OCI-LY1 (cell line): ENCODE data around the gene EML1.

Source experiments
- H2AFZ ChIP-seq: fragments of 200-600 bp; sonication (generic), shearing (Covaris generic); 2 replicates; pipeline ENCODE4 v1.6.0; 2014; ENCODE audit warnings: antibody characterized with exemption, mild to moderate bottlenecking, low read length
- H3F3A ChIP-seq: fragments of 200-600 bp; sonication (generic), shearing (Covaris generic); 2 replicates; pipeline ENCODE4 v1.6.0; 2014; ENCODE audit warnings: mild to moderate bottlenecking, antibody characterized with exemption, low read length, moderate library complexity; ENCODE audit not compliant: insufficient read depth
- H3K27ac ChIP-seq: fragments of 200-600 bp; sonication (generic); 2 replicates; pipeline ENCODE4 v1.5.1; 2014; ENCODE audit warnings: low read length, mixed run types, mild to moderate bottlenecking, low read depth; ENCODE audit not compliant: poor library complexity, severe bottlenecking
- H3K27me3 ChIP-seq: fragments of 200-600 bp; sonication (generic); 2 replicates; pipeline ENCODE4 v1.6.0; 2014; ENCODE audit warnings: antibody characterized with exemption, mild to moderate bottlenecking, low read length, moderate library complexity; ENCODE audit not compliant: insufficient read depth
- H3K36me3 ChIP-seq: fragments of 200-600 bp; sonication (generic); 2 replicates; pipeline ENCODE4 v1.6.1; 2014; ENCODE audit warnings: mild to moderate bottlenecking, antibody characterized with exemption, low read length, moderate library complexity, mixed read lengths; ENCODE audit not compliant: insufficient read depth
- H3K4me1 ChIP-seq: fragments of 200-600 bp; sonication (generic); 2 replicates; pipeline ENCODE4 v1.5.1; 2014; ENCODE audit warnings: mild to moderate bottlenecking, low read length, moderate library complexity; ENCODE audit not compliant: insufficient read depth, severe bottlenecking
- H3K4me2 ChIP-seq: fragments of 200-600 bp; sonication (generic), shearing (Covaris generic); 2 replicates; pipeline ENCODE4 v1.6.1; 2014; ENCODE audit warnings: low read length
- H3K4me3 ChIP-seq: fragments of 200-600 bp; sonication (generic); 2 replicates; pipeline ENCODE4 v1.5.1; 2014; ENCODE audit warnings: low read length, low read depth, mild to moderate bottlenecking, mixed read lengths; ENCODE audit not compliant: poor library complexity, severe bottlenecking
- H3K79me2 ChIP-seq: fragments of 200-600 bp; shearing (Covaris generic); 2 replicates; pipeline ENCODE4 v1.6.1; 2016; ENCODE audit warnings: mixed run types, low read length, mixed read lengths; ENCODE audit not compliant: insufficient read depth
- H3K9ac ChIP-seq: fragments of 200-600 bp; sonication (generic), shearing (Covaris generic); 2 replicates; pipeline ENCODE4 v1.6.1; 2014; ENCODE audit warnings: mild to moderate bottlenecking, low read length, mixed read lengths
- H3K9me2 ChIP-seq: fragments of 200-600 bp; sonication (generic), shearing (Covaris generic); 2 replicates; pipeline ENCODE4 v1.6.1; 2014; ENCODE audit warnings: low read depth, mild to moderate bottlenecking, low read length, mixed read lengths
- H3K9me3 ChIP-seq: fragments of 200-600 bp; shearing (Covaris generic); 2 replicates; pipeline ENCODE4 v1.6.1; 2014; ENCODE audit warnings: low read length, mixed read lengths
- H4K20me1 ChIP-seq: fragments of 200-600 bp; sonication (generic), shearing (Covaris generic); 2 replicates; pipeline ENCODE4 v1.6.0; 2016; ENCODE audit warnings: mild to moderate bottlenecking, low read length; ENCODE audit not compliant: insufficient read depth
- CTCF ChIP-seq: fragments of 200-600 bp; sonication (generic), shearing (Covaris generic); IDR thresholded peaks from 2 replicates; pipeline ENCODE4 v1.5.1; 2017; ENCODE audit warnings: mild to moderate bottlenecking, antibody characterized with exemption, low read length, moderate library complexity, mixed read lengths
- EZH2 ChIP-seq: fragments of 200-600 bp; sonication (generic), shearing (Covaris generic); IDR thresholded peaks from 2 replicates; pipeline ENCODE4 v1.8.0; 2017; ENCODE audit warnings: borderline replicate concordance, mixed run types, mild to moderate bottlenecking, antibody characterized with exemption, low read length, moderate library complexity, mixed read lengths

The EML1 gene

DNA sequence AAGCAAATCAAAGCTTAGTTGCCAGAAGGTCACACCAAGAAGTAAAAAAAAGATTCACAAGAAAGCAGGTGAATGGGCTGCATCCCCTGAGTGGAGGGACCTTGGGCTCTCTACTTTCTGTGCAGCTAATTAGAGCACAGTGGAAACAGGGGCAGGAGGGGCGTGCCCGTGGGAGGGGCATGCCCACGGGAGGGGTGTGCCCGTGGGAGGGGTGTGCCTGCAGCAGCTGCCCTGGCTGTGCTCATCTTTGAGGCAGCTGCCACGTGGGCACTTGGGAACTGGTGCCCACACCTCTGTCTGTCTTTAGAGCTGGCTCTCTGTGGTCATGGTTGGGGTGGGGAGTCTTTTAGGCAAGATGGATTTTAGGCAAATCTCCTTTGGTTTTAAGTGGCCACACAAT lies 60.0 kb downstream of the EML1 start:
- TF ChIP-seq CTCF (no peak), EZH2 (no peak)
- Histone ChIP-seq H3K4me2 (no peak overlapping the region), H3K4me1 (no peaks in the 10 kb centered on the region), H3K27me3 (no peaks in the 10 kb centered on the region), H3K27ac (no peak overlapping the region), H3K36me3 (no peaks in the 10 kb centered on the region), H3K9ac (no peak overlapping the region), H3K9me3 (no peaks in the 10 kb centered on the region), H3K79me2 (no peaks in the 10 kb centered on the region), H2AFZ (no peak overlapping the region), H4K20me1 (no peaks in the 10 kb centered on the region), H3K4me3 (no peak overlapping the region), H3F3A (no peaks in the 10 kb centered on the region), H3K9me2 (no peaks in the 10 kb centered on the region)

GRCh38 chr14:99854831-99855230 lies 61.6 kb downstream of the EML1 start:
- Histone ChIP-seq H3K9ac (no peak overlapping the region), H4K20me1 (no peaks in the 10 kb centered on the region), H2AFZ (no peak overlapping the region), H3K27me3 (no peaks in the 10 kb centered on the region), H3K79me2 (no peaks in the 10 kb centered on the region), H3K9me3 (no peaks in the 10 kb centered on the region), H3K4me2 (no peak overlapping the region), H3K9me2 (no peaks in the 10 kb centered on the region), H3K4me1 (no peaks in the 10 kb centered on the region), H3K4me3 (no peak overlapping the region), H3K36me3 (no peaks in the 10 kb centered on the region), H3K27ac (no peak overlapping the region), H3F3A (no peaks in the 10 kb centered on the region)
- TF ChIP-seq CTCF, result no peak
- TF ChIP-seq EZH2, result no peak

DNA sequence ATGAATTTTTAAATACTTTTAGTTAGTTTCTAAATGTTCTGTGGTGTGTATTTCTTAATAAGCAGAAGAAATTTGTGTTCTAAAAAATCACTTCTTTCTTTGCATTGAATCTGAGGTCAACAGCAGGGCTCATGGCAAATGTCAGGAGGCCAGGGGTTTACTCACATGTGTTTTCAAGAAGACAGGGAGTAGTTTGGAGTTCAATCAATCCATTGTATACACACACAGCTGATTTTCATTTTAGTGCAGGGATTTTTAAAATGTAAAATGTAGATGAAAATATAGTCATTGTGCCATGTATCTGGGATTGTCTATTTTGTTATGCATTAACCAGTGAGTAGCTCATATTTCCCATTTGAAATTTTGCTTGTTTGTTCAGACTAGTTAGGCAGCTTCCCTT lies 62.1 kb downstream of the EML1 start:
- no peaks in the 10 kb centered on the region for H3K36me3 ChIP-seq
- H3K27ac ChIP-seq, result no peak overlapping the region
- H3K9me2 ChIP-seq, result no peaks in the 10 kb centered on the region
- H3K4me2 ChIP-seq, result no peak overlapping the region
- H3K4me1 ChIP-seq, result no peaks in the 10 kb centered on the region
- H3K9ac ChIP-seq, result no peak overlapping the region
- H4K20me1 ChIP-seq, result no peaks in the 10 kb centered on the region
- H3K9me3 ChIP-seq, result no peaks in the 10 kb centered on the region
- no peak overlapping the region for H3K4me3 ChIP-seq
- H2AFZ ChIP-seq, result no peak overlapping the region
- no peaks in the 10 kb centered on the region for H3F3A ChIP-seq
- no peak for TF ChIP-seq EZH2
- TF ChIP-seq CTCF, result no peak
- H3K79me2 ChIP-seq, result no peaks in the 10 kb centered on the region
- no peaks in the 10 kb centered on the region for H3K27me3 ChIP-seq
